GM12878 (cell line): ENCODE data around the gene SLC35G4.

ENCODE experiments used
- BCL11A ChIP-seq: IDR thresholded peaks from 2 replicates; pipeline ENCODE4 v1.6.1; 2011; ENCODE audit warnings: low read depth, low read length
- CTCF ChIP-seq, 3 experiments: IDR thresholded peaks in 2 of 3; conservative IDR thresholded peaks in 1 of 3; 2 replicates each; pipeline ENCODE4 v1.5.1; 2011; ENCODE audit warnings: low read depth in 3 of 3, low read length in 3 of 3, mild to moderate bottlenecking in 3 of 3, control low read depth in 2 of 3, moderate library complexity in 2 of 3, inconsistent platforms in 1 of 3, mixed read lengths in 1 of 3; ENCODE audit not compliant: control insufficient read depth in 2 of 3, insufficient read depth in 1 of 3; ENCODE audit errors: extremely low read depth in 1 of 3
- EP300 ChIP-seq, 2 experiments: fragments of 150-350 bp in 1 of 2; IDR thresholded peaks; 2 replicates each; pipeline ENCODE4 v1.6.1; 2011 to 2012; ENCODE audit warnings: low read depth in 2 of 2, low read length in 2 of 2, borderline replicate concordance in 1 of 2, improper control_type of control experiment in 1 of 2, inconsistent platforms in 1 of 2; ENCODE audit not compliant: control insufficient read depth in 1 of 2
- POLR2A ChIP-seq: IDR thresholded peaks from 2 replicates; pipeline ENCODE4 v1.6.1; 2011; ENCODE audit warnings: low read depth, mild to moderate bottlenecking, low read length
- RAD51 ChIP-seq: fragments of 450-650 bp; IDR thresholded peaks from 2 replicates; pipeline ENCODE4 v1.6.1; 2016; ENCODE audit warnings: moderate library complexity, mild to moderate bottlenecking, inconsistent platforms
- REST ChIP-seq: IDR thresholded peaks from 2 replicates; pipeline ENCODE4 v1.6.1; 2012; ENCODE audit warnings: mild to moderate bottlenecking, low read depth, low read length
- SREBF2 ChIP-seq: IDR thresholded peaks from 2 replicates; pipeline ENCODE4 v1.6.1; 2012; ENCODE audit warnings: mild to moderate bottlenecking, low read length

DNA sequence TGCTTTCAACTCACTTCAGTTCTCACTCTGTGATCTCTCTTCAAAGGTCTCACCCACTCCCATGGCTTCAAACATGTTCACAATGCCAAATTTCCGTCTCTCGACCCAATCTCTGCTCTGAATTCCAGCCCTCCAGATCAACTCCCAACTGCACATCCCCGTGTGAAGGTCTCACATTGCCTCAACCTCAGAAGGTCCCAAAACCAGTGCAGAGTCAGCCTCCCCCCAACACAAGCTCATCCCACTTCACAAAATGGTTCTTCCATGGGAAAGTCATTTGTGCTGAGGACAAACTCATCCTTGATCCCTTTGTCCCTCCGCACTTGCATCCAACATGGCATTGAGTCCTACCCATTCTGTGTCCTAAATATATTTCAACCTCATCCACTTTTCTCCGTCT is 48.6 kb downstream of the SLC35G4 start:
- TF ChIP-seq BCL11A (no peak), CTCF (IDR thresholded peaks at IDR 0.05 in 2 of 3, conservative IDR thresholded peaks at IDR 0.05 in 1 of 3; ENCODE audit: control insufficient read depth in 2 of 3, extremely low read depth in 1 of 3, insufficient read depth in 1 of 3, low read depth in 3 of 3, low read length in 3 of 3) (no peak), POLR2A (no peak), RAD51 (no peak), SREBF2 (no peak), EP300 (IDR thresholded peaks at IDR 0.05; ENCODE audit: borderline replicate concordance in 1 of 2, control insufficient read depth in 1 of 2, low read depth in 2 of 2, low read length in 2 of 2) (no peak), REST (no peak)
